H9 (cell line): ENCODE results near the gene GYG2. TPM values are rescaled to one million over a fixed set of nuclear protein-coding genes. Genes with fewer than 3 reads are reported as not detected.

Experiments
- DNase-seq: peaks from one replicate; pipeline ENCODE4 v3.0.0-alpha.2; 2017
- H2AFZ ChIP-seq: one replicate; pipeline ENCODE4 v1.6.1; 2013; ENCODE audit warnings: mild to moderate bottlenecking, low read length, control low read depth, moderate library complexity
- H2AK5ac ChIP-seq: 2 replicates; pipeline ENCODE4 v1.6.1; 2013; ENCODE audit warnings: low read length, control low read depth, mixed read lengths; ENCODE audit not compliant: insufficient read length
- H2BK120ac ChIP-seq: one replicate; pipeline ENCODE4 v1.6.1; 2013; ENCODE audit warnings: low read depth, mild to moderate bottlenecking, low read length, control low read depth, inconsistent platforms; ENCODE audit not compliant: poor library complexity, severe bottlenecking
- H2BK12ac ChIP-seq: 2 replicates; pipeline ENCODE4 v1.6.1; 2013; ENCODE audit warnings: low read length, control low read depth, mixed read lengths, low read depth; ENCODE audit not compliant: insufficient read length
- H2BK15ac ChIP-seq: 2 replicates; pipeline ENCODE4 v1.6.1; 2013; ENCODE audit warnings: low read depth, low read length, control low read depth
- H2BK20ac ChIP-seq: one replicate; pipeline ENCODE4 v1.6.1; 2013; ENCODE audit warnings: low read depth, mild to moderate bottlenecking, low read length, control low read depth, inconsistent platforms; ENCODE audit not compliant: poor library complexity, severe bottlenecking
- H2BK5ac ChIP-seq: 2 replicates; pipeline ENCODE4 v1.6.1; 2013; ENCODE audit warnings: low read length, control low read depth, mixed read lengths; ENCODE audit not compliant: insufficient read length
- H3K14ac ChIP-seq: 2 replicates; pipeline ENCODE4 v1.6.1; 2013; ENCODE audit warnings: low read length, control low read depth; ENCODE audit not compliant: insufficient read depth
- H3K18ac ChIP-seq: 2 replicates; pipeline ENCODE4 v1.6.1; 2013; ENCODE audit warnings: low read depth, mild to moderate bottlenecking, mixed read lengths, low read length, control low read depth; ENCODE audit not compliant: insufficient read length
- H3K23ac ChIP-seq: 2 replicates; pipeline ENCODE4 v1.6.1; 2013; ENCODE audit warnings: low read length, control low read depth, mixed read lengths, low read depth; ENCODE audit not compliant: insufficient read length
- H3K23me2 ChIP-seq: 2 replicates; pipeline ENCODE4 v1.6.1; 2013; ENCODE audit warnings: low read depth, mild to moderate bottlenecking, mixed read lengths, low read length, control low read depth; ENCODE audit not compliant: insufficient read length, poor library complexity, severe bottlenecking
- H3K27ac ChIP-seq: 2 replicates; pipeline ENCODE4 v1.5.1; 2013; ENCODE audit warnings: low read length, control low read depth, mixed read lengths, low read depth; ENCODE audit not compliant: insufficient read length
- H3K27me3 ChIP-seq: 2 replicates; pipeline ENCODE4 v1.6.1; 2013; ENCODE audit warnings: low read length, control low read depth, inconsistent platforms; ENCODE audit not compliant: insufficient read depth
- H3K4ac ChIP-seq: 2 replicates; pipeline ENCODE4 v1.6.1; 2013; ENCODE audit warnings: low read depth, mild to moderate bottlenecking, control low read depth, inconsistent platforms, low read length, moderate library complexity
- H3K4me1 ChIP-seq: 2 replicates; pipeline ENCODE4 v1.6.1; 2013; ENCODE audit warnings: low read length, control low read depth, inconsistent platforms; ENCODE audit not compliant: insufficient read depth
- H3K4me2 ChIP-seq: 2 replicates; pipeline ENCODE4 v1.6.1; 2013; ENCODE audit warnings: low read length, control low read depth, mixed read lengths; ENCODE audit not compliant: insufficient read length, insufficient read depth
- H3K56ac ChIP-seq: 2 replicates; pipeline ENCODE4 v1.6.1; 2013; ENCODE audit warnings: low read depth, mild to moderate bottlenecking, mixed read lengths, low read length, control low read depth; ENCODE audit not compliant: insufficient read length
- H3K79me1 ChIP-seq: 2 replicates; pipeline ENCODE4 v1.6.1; 2013; ENCODE audit warnings: low read depth, mild to moderate bottlenecking, moderate library complexity, low read length, control low read depth, inconsistent platforms; ENCODE audit not compliant: insufficient read depth, poor library complexity, severe bottlenecking
- H3K79me2 ChIP-seq: 2 replicates; pipeline ENCODE4 v1.6.1; 2013; ENCODE audit warnings: low read length, control low read depth, inconsistent platforms; ENCODE audit not compliant: insufficient read depth
- H3K9ac ChIP-seq: 2 replicates; pipeline ENCODE4 v1.6.1; 2013; ENCODE audit warnings: low read length, control low read depth, mixed read lengths; ENCODE audit not compliant: insufficient read length; ENCODE audit errors: extremely low read depth
- H3K9me3 ChIP-seq: one replicate; pipeline ENCODE4 v1.6.1; 2013; ENCODE audit warnings: low read depth, low read length, inconsistent platforms; ENCODE audit not compliant: control insufficient read depth
- H3T11ph ChIP-seq: one replicate; pipeline ENCODE4 v1.6.1; 2013; ENCODE audit warnings: mild to moderate bottlenecking, low read length, control low read depth, inconsistent platforms
- H4K20me1 ChIP-seq: one replicate; pipeline ENCODE4 v1.6.1; 2013; ENCODE audit not compliant: control insufficient read depth, insufficient read length, insufficient read depth
- H4K5ac ChIP-seq: 2 replicates; pipeline ENCODE4 v1.6.1; 2013; ENCODE audit warnings: low read depth, mild to moderate bottlenecking, mixed read lengths, low read length, control low read depth; ENCODE audit not compliant: insufficient read length
- H4K8ac ChIP-seq: replicated peaks from 2 replicates; pipeline ENCODE4 v1.6.1; 2013; ENCODE audit warnings: low read length, control low read depth, mixed read lengths, low read depth; ENCODE audit not compliant: insufficient read length
- H4K91ac ChIP-seq: 2 replicates; pipeline ENCODE4 v1.6.1; 2013; ENCODE audit warnings: low read depth, mild to moderate bottlenecking, moderate library complexity, mixed read lengths, low read length, control low read depth; ENCODE audit not compliant: insufficient read length
- H3K27ac Mint-ChIP-seq, 3 experiments: 2 replicates in 2 of 3; 3 replicates in 1 of 3; pipeline ENCODE4 v1.8.0; 2020 to 2021; ENCODE audit warnings: mixed read lengths in 3 of 3, mild to moderate bottlenecking in 1 of 3, moderate library complexity in 1 of 3
- H3K27me3 Mint-ChIP-seq: 2 replicates; pipeline ENCODE4 v1.8.0; 2021; ENCODE audit warnings: low read depth, mild to moderate bottlenecking, moderate library complexity, mixed read lengths
- H3K36me3 Mint-ChIP-seq, 3 experiments: 2 replicates in 2 of 3; 3 replicates in 1 of 3; pipeline ENCODE4 v1.8.0; 2020 to 2021; ENCODE audit warnings: low read depth in 3 of 3, mixed read lengths in 3 of 3; ENCODE audit not compliant: insufficient read depth in 1 of 3
- H3K4me1 Mint-ChIP-seq, 2 experiments: 2 replicates each; pipeline ENCODE4 v1.8.0; 2020; ENCODE audit warnings: mixed read lengths in 2 of 2
- H3K4me3 Mint-ChIP-seq, 2 experiments: 2 replicates in 1 of 2; 3 replicates in 1 of 2; pipeline ENCODE4 v1.8.0; 2020 to 2021; ENCODE audit warnings: mild to moderate bottlenecking in 2 of 2, mixed read lengths in 2 of 2, moderate library complexity in 1 of 2
- H3K9me3 Mint-ChIP-seq, 2 experiments: 2 replicates in 1 of 2; 3 replicates in 1 of 2; pipeline ENCODE4 v1.8.0; 2020; ENCODE audit warnings: mild to moderate bottlenecking in 2 of 2, mixed read lengths in 2 of 2, moderate library complexity in 1 of 2
- WGBS: extraction: QIAGEN DNeasy Blood & Tissue Kit; methylation state at CpG from one replicate; pipeline ENCODE4 v1.1.7; 2013; ENCODE audit warnings: missing lambda C conversion rate, low lambda C conversion rate, mixed read lengths; ENCODE audit not compliant: insufficient read length; ENCODE audit errors: extremely low coverage; 5-methylcytosine and 5-hydroxymethylcytosine counted together
- total RNA-seq: library from RNA; stranded (reverse); gene quantifications from 2 replicates; pipeline ENCODE4 v1.2.1, GENCODE V29; 2021
- TF ChIP-seq, protein P1 (sequence below): fragments of 200-600 bp; sonication (generic); conservative IDR thresholded peaks from 3 replicates; pipeline ENCODE4 v1.8.0; 2021; ENCODE audit warnings: antibody characterized with exemption, mild to moderate bottlenecking

Gene GYG2
- total RNA-seq, 1 experiment from 2014 or later, result 95.9 TPM

GRCh38 chrX:2921750-2922149 lies 93.0 kb downstream of the GYG2 start:
- H3K9me3 ChIP-seq, result no peaks in the 10 kb centered on the region
- Mint-ChIP-seq H3K36me3 (peaks cover 4 to 40% (median 12%) of the 10 kb centered on the region in 3 experiments), H3K4me3 (no peak overlapping the region), H3K9me3 (peaks cover 0 to 3% of the 10 kb centered on the region in 2 experiments; a peak in 4 of 5 replicates), H3K27ac (no peak overlapping the region), H3K27me3 (peaks cover 1% of the 10 kb centered on the region), H3K4me1 (peaks cover 23 to 34% of the 10 kb centered on the region in 2 experiments)
- H3T11ph ChIP-seq, result no peak overlapping the region
- no peak overlapping the region for H4K5ac ChIP-seq
- H3K4me2 ChIP-seq, result no peak overlapping the region
- no peak overlapping the region for H3K18ac ChIP-seq
- no peak overlapping the region for H2BK120ac ChIP-seq
- H3K79me1 ChIP-seq, result no peaks in the 10 kb centered on the region
- H4K20me1 ChIP-seq, result no peaks in the 10 kb centered on the region
- no peaks in the 10 kb centered on the region for H3K27me3 ChIP-seq
- no peak overlapping the region for H4K91ac ChIP-seq
- no peak overlapping the region for H2BK20ac ChIP-seq
- no peaks in the 10 kb centered on the region for H3K4me1 ChIP-seq
- no peak overlapping the region for H3K23ac ChIP-seq
- no peak overlapping the region for H2BK5ac ChIP-seq
- no peaks in the 10 kb centered on the region for H3K23me2 ChIP-seq
- no CpG with 5 or more reads among the region's 9 CpGs for WGBS
- TF ChIP-seq, protein P1, sequence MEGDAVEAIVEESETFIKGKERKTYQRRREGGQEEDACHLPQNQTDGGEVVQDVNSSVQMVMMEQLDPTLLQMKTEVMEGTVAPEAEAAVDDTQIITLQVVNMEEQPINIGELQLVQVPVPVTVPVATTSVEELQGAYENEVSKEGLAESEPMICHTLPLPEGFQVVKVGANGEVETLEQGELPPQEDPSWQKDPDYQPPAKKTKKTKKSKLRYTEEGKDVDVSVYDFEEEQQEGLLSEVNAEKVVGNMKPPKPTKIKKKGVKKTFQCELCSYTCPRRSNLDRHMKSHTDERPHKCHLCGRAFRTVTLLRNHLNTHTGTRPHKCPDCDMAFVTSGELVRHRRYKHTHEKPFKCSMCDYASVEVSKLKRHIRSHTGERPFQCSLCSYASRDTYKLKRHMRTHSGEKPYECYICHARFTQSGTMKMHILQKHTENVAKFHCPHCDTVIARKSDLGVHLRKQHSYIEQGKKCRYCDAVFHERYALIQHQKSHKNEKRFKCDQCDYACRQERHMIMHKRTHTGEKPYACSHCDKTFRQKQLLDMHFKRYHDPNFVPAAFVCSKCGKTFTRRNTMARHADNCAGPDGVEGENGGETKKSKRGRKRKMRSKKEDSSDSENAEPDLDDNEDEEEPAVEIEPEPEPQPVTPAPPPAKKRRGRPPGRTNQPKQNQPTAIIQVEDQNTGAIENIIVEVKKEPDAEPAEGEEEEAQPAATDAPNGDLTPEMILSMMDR, result no peak
- H3K9ac ChIP-seq, result no peak overlapping the region
- no peak for DNase-seq
- H3K56ac ChIP-seq, result no peak overlapping the region
- H2AK5ac ChIP-seq, result no peak overlapping the region
- no peaks in the 10 kb centered on the region for H3K79me2 ChIP-seq
- H3K4ac ChIP-seq, result no peak overlapping the region
- H3K27ac ChIP-seq, result no peak overlapping the region
- H2BK15ac ChIP-seq, result no peak overlapping the region
- no peak overlapping the region for H2BK12ac ChIP-seq
- H4K8ac ChIP-seq, result no peak overlapping the region
- H3K14ac ChIP-seq, result no peak overlapping the region
- H2AFZ ChIP-seq, result no peak overlapping the region
